Measurements from ENCODE around the gene CAND1.

Gene CAND1

DNA sequence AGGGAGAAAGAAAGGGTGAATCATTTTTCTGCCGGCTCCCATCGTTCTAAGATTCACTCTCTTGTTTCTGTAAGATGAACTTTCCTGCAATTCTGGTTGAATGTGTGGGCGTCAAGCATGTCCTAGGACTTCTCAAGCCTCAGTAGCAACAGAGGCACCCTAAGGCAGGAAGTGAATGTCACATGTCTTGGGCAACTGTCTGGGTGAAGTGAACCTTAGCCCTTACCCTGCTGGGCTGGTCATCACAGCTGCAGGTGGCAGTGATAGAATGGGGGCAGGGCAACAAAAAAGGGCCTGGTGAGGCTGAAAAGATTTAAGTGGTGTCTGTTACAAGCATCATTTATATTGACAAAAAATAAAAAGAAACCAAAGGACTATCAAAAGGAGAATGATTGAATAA, 45.9 kb upstream of the CAND1 start:
- H3K4me2 ChIP-seq (ENCODE audit: low read depth, low read length, poor library complexity, severe bottlenecking) = no peak overlapping the region

DNA sequence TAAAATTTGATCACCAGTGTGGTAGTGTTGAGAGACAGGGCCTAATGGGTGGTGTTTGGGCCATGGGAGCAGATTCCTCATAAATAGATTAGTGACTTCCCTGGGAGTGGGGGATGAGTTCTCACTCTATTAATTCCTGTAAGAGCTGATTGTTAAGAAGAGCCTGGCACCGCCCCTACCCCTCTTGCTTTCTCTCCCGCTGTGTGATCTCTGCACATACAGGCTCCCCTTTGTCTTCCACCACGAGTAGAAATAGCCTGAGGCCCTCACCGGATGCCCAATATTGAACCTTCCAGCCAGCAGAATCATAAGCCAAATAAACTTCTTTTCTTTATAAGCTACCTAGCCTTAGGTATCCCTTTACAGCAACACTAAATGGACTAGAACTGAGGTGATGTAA, 31.9 kb upstream of the CAND1 start:
- no peak for TF ChIP-seq CTCF (conservative IDR thresholded peaks at IDR 0.05; ENCODE audit: low read length)
- no peak for TF ChIP-seq EZH2phosphoT487 (IDR thresholded peaks at IDR 0.05; ENCODE audit: borderline replicate concordance)
- Histone ChIP-seq H3F3A (ENCODE audit: low read depth) (no peaks in the 10 kb centered on the region), H3K79me2 (ENCODE audit: insufficient read depth, low read length) (no peaks in the 10 kb centered on the region), H3K9ac (ENCODE audit: low read depth, low read length, poor library complexity, severe bottlenecking) (no peak overlapping the region), H3K27me3 (ENCODE audit: insufficient read depth, low read length, poor library complexity, severe bottlenecking) (peaks cover 5% of the 10 kb centered on the region), H3K9me3 (ENCODE audit: insufficient read depth, low read depth, low read length) (no peaks in the 10 kb centered on the region), H3K9me2 (replicated peaks; ENCODE audit: low read depth, low read length) (no peaks in the 10 kb centered on the region), H3K36me3 (ENCODE audit: insufficient read depth, low read length) (no peaks in the 10 kb centered on the region), H2AFZ (ENCODE audit: low read length) (no peak overlapping the region), H3K4me1 (ENCODE audit: insufficient read depth, low read length, poor library complexity, severe bottlenecking) (no peaks in the 10 kb centered on the region), H4K20me1 (ENCODE audit: insufficient read depth, low read length, poor library complexity, severe bottlenecking) (no peaks in the 10 kb centered on the region), H3K4me2 (ENCODE audit: low read depth, low read length, poor library complexity, severe bottlenecking) (no peak overlapping the region), H3K4me3 (ENCODE audit: low read length, poor library complexity, severe bottlenecking) (no peak overlapping the region)

More for the DNA sequence above, 45.9 kb upstream of the CAND1 start:
- H2AFZ ChIP-seq (ENCODE audit: low read length) = no peak overlapping the region
- no peaks in the 10 kb centered on the region for H3K79me2 ChIP-seq (ENCODE audit: insufficient read depth, low read length)
- no peaks in the 10 kb centered on the region for H3K27me3 ChIP-seq (ENCODE audit: insufficient read depth, low read length, poor library complexity, severe bottlenecking)
- no peak overlapping the region for H3K9ac ChIP-seq (ENCODE audit: low read depth, low read length, poor library complexity, severe bottlenecking)
- H3K9me2 ChIP-seq (replicated peaks; ENCODE audit: low read depth, low read length) = no peaks in the 10 kb centered on the region
- H3K36me3 ChIP-seq (ENCODE audit: insufficient read depth, low read length) = no peaks in the 10 kb centered on the region
- no peaks in the 10 kb centered on the region for H3K4me1 ChIP-seq (ENCODE audit: insufficient read depth, low read length, poor library complexity, severe bottlenecking)
- no peaks in the 10 kb centered on the region for H3K9me3 ChIP-seq (ENCODE audit: insufficient read depth, low read depth, low read length)
- no peak overlapping the region for H3K4me3 ChIP-seq (ENCODE audit: low read length, poor library complexity, severe bottlenecking)
- no peaks in the 10 kb centered on the region for H3F3A ChIP-seq (ENCODE audit: low read depth)
- H4K20me1 ChIP-seq (ENCODE audit: insufficient read depth, low read length, poor library complexity, severe bottlenecking) = no peaks in the 10 kb centered on the region
- TF ChIP-seq EZH2phosphoT487 (IDR thresholded peaks at IDR 0.05; ENCODE audit: borderline replicate concordance) (no peak), CTCF (conservative IDR thresholded peaks at IDR 0.05; ENCODE audit: low read length) (no peak)

- no peaks in the 10 kb centered on the region for H3K9me2 ChIP-seq (replicated peaks; ENCODE audit: low read depth, low read length)
- no peak overlapping the region for H3K4me3 ChIP-seq (ENCODE audit: low read length, poor library complexity, severe bottlenecking)
- TF ChIP-seq CTCF (conservative IDR thresholded peaks at IDR 0.05; ENCODE audit: low read length) = no peak
- no peak for TF ChIP-seq EZH2phosphoT487 (IDR thresholded peaks at IDR 0.05; ENCODE audit: borderline replicate concordance)
These were observed 30.1 kb upstream of the CAND1 start for GRCh38 chr12:67239061-67239460.

More at GRCh38 chr12:67239061-67239460, 30.1 kb upstream of the CAND1 start:
- Histone ChIP-seq H3K4me2 (ENCODE audit: low read depth, low read length, poor library complexity, severe bottlenecking) (no peak overlapping the region), H2AFZ (ENCODE audit: low read length) (no peak overlapping the region), H3K36me3 (ENCODE audit: insufficient read depth, low read length) (no peaks in the 10 kb centered on the region), H4K20me1 (ENCODE audit: insufficient read depth, low read length, poor library complexity, severe bottlenecking) (no peaks in the 10 kb centered on the region), H3F3A (ENCODE audit: low read depth) (no peaks in the 10 kb centered on the region), H3K9ac (ENCODE audit: low read depth, low read length, poor library complexity, severe bottlenecking) (no peak overlapping the region), H3K9me3 (ENCODE audit: insufficient read depth, low read depth, low read length) (no peaks in the 10 kb centered on the region), H3K4me1 (ENCODE audit: insufficient read depth, low read length, poor library complexity, severe bottlenecking) (no peaks in the 10 kb centered on the region), H3K27me3 (ENCODE audit: insufficient read depth, low read length, poor library complexity, severe bottlenecking) (peaks cover 5% of the 10 kb centered on the region), H3K79me2 (ENCODE audit: insufficient read depth, low read length) (no peaks in the 10 kb centered on the region)
